K562 (cell line): ENCODE data around the gene L3MBTL1. TPM values are rescaled to one million over a fixed set of nuclear protein-coding genes. Genes with fewer than 3 reads are reported as not detected.
A peak's percentile ranks its signal among the peaks of the same experiment; 100 is the strongest.

Source experiments
- ATAC-seq: fragments of 200-7000 bp; cut with Tn5 transposase; 3 replicates; pipeline ENCODE4 v1.9.1; 2020; ENCODE audit warnings: moderate library complexity
- BruUV-seq: library from RNA; stranded (reverse); fragments of 400-500 nt; replicated peaks from 2 replicates; lab custom pipeline; 2021; lab: Mats Ljungman, UMichigan
- CTCF ChIA-PET: fragments of 300-600 bp; formaldehyde crosslinking; extraction: SDS; loops from one replicate; lab custom pipeline; 2021; ENCODE audit warnings: low intra/inter-chr PET ratio; lab: Yijun Ruan, JAX
- POLR2A ChIA-PET: fragments of 300-600, 350-650 bp; sonication (Branson Sonifier 250); formaldehyde crosslinking; extraction: SDS; loops from one replicate; lab custom pipeline; 2021; ENCODE audit warnings: antibody characterized with exemption, inconsistent platforms; lab: Yijun Ruan, JAX
- DNase-seq, 4 experiments: peaks; one replicate each; pipeline versions ENCODE4 v3.0.0 to v3.0.0-alpha.2; 2011 to 2018; ENCODE audit warnings: low spot score in 3 of 4, mixed read lengths in 3 of 4; ENCODE audit errors: extremely low read depth in 1 of 4
- FAIRE-seq: peaks from 2 replicates; lab custom pipeline; 2011; peaks lifted over from hg19 to GRCh38; lab: Jason Lieb, UNC
- H2AFZ ChIP-seq: 2 replicates; pipeline ENCODE4 v1.6.0; 2011; ENCODE audit warnings: low read depth, low read length, control low read depth, inconsistent platforms
- H3K27ac ChIP-seq: fragments of 200-600 bp; 3 replicates; pipeline ENCODE4 v1.8.0; 2011; ENCODE audit warnings: low read depth, mild to moderate bottlenecking, control low read depth, inconsistent platforms, low read length, moderate library complexity, mixed read lengths; ENCODE audit errors: extremely low read depth
- H3K27me3 ChIP-seq, 2 experiments: fragments of 300-600 bp in 1 of 2; 2 replicates in 1 of 2; 3 replicates in 1 of 2; pipeline versions ENCODE4 v1.6.0 to v1.8.0; 2011; ENCODE audit warnings: inconsistent platforms in 2 of 2, low read length in 2 of 2, mild to moderate bottlenecking in 1 of 2, mixed read lengths in 1 of 2, moderate library complexity in 1 of 2; ENCODE audit not compliant: control insufficient read depth in 2 of 2, insufficient read depth in 2 of 2
- H3K36me3 ChIP-seq: fragments of 300-600 bp; 3 replicates; pipeline ENCODE4 v1.8.0; 2011; ENCODE audit warnings: mild to moderate bottlenecking, low read length, inconsistent platforms; ENCODE audit not compliant: control insufficient read depth, insufficient read depth
- H3K4me1 ChIP-seq, 2 experiments: fragments of 200-600 bp in 1 of 2; replicated peaks in 1 of 2; 2 replicates in 1 of 2; 3 replicates in 1 of 2; pipeline versions ENCODE4 v1.5.1 to v1.8.0; 2011; ENCODE audit warnings: inconsistent platforms in 2 of 2, low read length in 2 of 2, mild to moderate bottlenecking in 1 of 2, mixed read lengths in 1 of 2, moderate library complexity in 1 of 2; ENCODE audit not compliant: control insufficient read depth in 2 of 2, insufficient read depth in 2 of 2
- H3K4me2 ChIP-seq: 2 replicates; pipeline ENCODE4 v1.6.1; 2011; ENCODE audit warnings: low read length, control low read depth, inconsistent platforms, mixed read lengths; ENCODE audit not compliant: insufficient read depth
- H3K4me3 ChIP-seq: fragments of 200-600 bp; sonication (generic), shearing (Covaris generic); 2 replicates; pipeline ENCODE4 v1.5.1; 2016; ENCODE audit warnings: control low read depth, inconsistent platforms
- H3K79me2 ChIP-seq: fragments of 200-600 bp; 3 replicates; pipeline ENCODE4 v1.8.0; 2011; ENCODE audit warnings: low read length, inconsistent platforms; ENCODE audit not compliant: control insufficient read depth, insufficient read depth
- H3K9ac ChIP-seq, 2 experiments: 2 replicates each; pipeline versions ENCODE4 v1.6.0 to v1.6.1; 2011; ENCODE audit warnings: low read depth in 2 of 2, low read length in 2 of 2, control low read depth in 1 of 2, inconsistent platforms in 1 of 2, mild to moderate bottlenecking in 1 of 2, mixed read lengths in 1 of 2; ENCODE audit not compliant: insufficient read depth in 1 of 2
- H3K9me1 ChIP-seq: one replicate; pipeline ENCODE4 v1.6.0; 2011; ENCODE audit warnings: inconsistent platforms, mild to moderate bottlenecking, low read length, moderate library complexity; ENCODE audit not compliant: control insufficient read depth, insufficient read depth
- H3K9me3 ChIP-seq: replicated peaks from 2 replicates; pipeline ENCODE4 v1.5.1; 2011; ENCODE audit warnings: low read depth, low read length, inconsistent platforms; ENCODE audit not compliant: control insufficient read depth, insufficient read depth
- H4K20me1 ChIP-seq: replicated peaks from 2 replicates; pipeline ENCODE4 v1.6.1; 2011; ENCODE audit warnings: low read length, inconsistent platforms, mixed read lengths; ENCODE audit not compliant: control insufficient read depth, insufficient read depth
- CTCFL ChIP-seq: IDR thresholded peaks from 2 replicates; pipeline ENCODE4 v1.6.1; 2011; ENCODE audit warnings: borderline replicate concordance, low read depth, mild to moderate bottlenecking, moderate library complexity, low read length; ENCODE audit not compliant: insufficient read depth, poor library complexity, severe bottlenecking
- KLF16 ChIP-seq: IDR thresholded peaks from 2 replicates; pipeline ENCODE4 v1.6.1; 2016; ENCODE audit warnings: antibody characterized with exemption
- MECOM ChIP-seq: fragments of 250-450 bp; sonication (Bioruptor Pico); IDR thresholded peaks from 2 replicates; pipeline ENCODE4 v1.8.0; 2022; ENCODE audit warnings: inconsistent platforms
- SREBF2 ChIP-seq: sonication (generic); formaldehyde crosslinking; IDR thresholded peaks from 2 replicates; pipeline ENCODE4 v1.4.0; 2020; ENCODE audit warnings: mild to moderate bottlenecking, missing genetic modification reagents
- ZNF57 ChIP-seq: fragments of 450-650 bp; formaldehyde crosslinking; IDR thresholded peaks from 2 replicates; pipeline ENCODE4 v1.4.0; 2020; ENCODE audit warnings: mild to moderate bottlenecking, moderate library complexity
- WGBS: fragments of 100-300 bp; shearing (Covaris generic); methylation state at CpG from one replicate; pipeline ENCODE4 v1.1.6; 2016; ENCODE audit warnings: low coverage, mixed read lengths; ENCODE audit not compliant: insufficient coverage; ENCODE audit errors: missing lambda C conversion rate; 5-methylcytosine and 5-hydroxymethylcytosine counted together
- in situ Hi-C: fragments of 300-500 bp; cut with MboI; formaldehyde crosslinking; loops from 4 replicates; pipeline ENCODE4 v1.15.0; 2018; ENCODE audit warnings: inconsistent platforms, mixed read lengths
- intact Hi-C: fragments of 100-400 bp; cut with micrococcal nuclease; formaldehyde crosslinking; loops from 2 replicates; pipeline ENCODE4 v1.14.2; 2022
- polyA plus RNA-seq, 8 experiments: library from polyadenylated mRNA; depleted of rRNA in 4 of 8; stranded (reverse) in 5 of 8; unstranded in 3 of 8; fragments of >200 nt; fragmentation: Nextera tagmentation in 2 of 8; fragmentation: Illumina TruSeq in 1 of 8; extraction: Ambion mirVana in 2 of 8; extraction: Trizol in 1 of 8; gene quantifications; 2 replicates each; pipeline versions ENCODE4 v1.2.1 to v1.2.3, GENCODE V29; 2011 to 2014; ENCODE audit warnings: inconsistent platforms in 1 of 8, missing spikeins in 1 of 8
- total RNA-seq, 7 experiments: library from RNA; depleted of rRNA in 6 of 7; stranded (reverse); fragments of >200 nt in 6 of 7; fragmentation: Illumina TruSeq in 2 of 7; extraction: Trizol in 2 of 7; gene quantifications; 2 replicates each; pipeline versions ENCODE4 v1.2.1 to v1.2.3, GENCODE V29; 2011 to 2021; ENCODE audit warnings: low replicate concordance in 1 of 7

The L3MBTL1 gene
- total and polyA plus RNA-seq, 9 of the 15 experiments (the other 6 are each of a cell fraction or from before 2014, with no cell fraction given), result 0.77 to 10.0 (median 4.4) TPM

GRCh38 chr20:43572891-43573290 lies 65.4 kb downstream of the L3MBTL1 start:
- CTCF ChIA-PET, result interaction anchor here (1.7 kb wide), 1 partner anchor 119 kb away, joined by 7 read pairs; no protein-coding TSS in a partner anchor

More at GRCh38 chr20:43572891-43573290, 65.4 kb downstream of the L3MBTL1 start:
- no peak overlapping the region for H3K4me2 ChIP-seq
- H3K9ac ChIP-seq, result no peak overlapping the region
- H3K4me3 ChIP-seq, result no peak overlapping the region
- no peak overlapping the region for H3K27ac ChIP-seq
- peaks cover 6 to 7% of the 10 kb centered on the region in 2 experiments; a peak in 3 of 5 replicates for H3K4me1 ChIP-seq
- H3K9me3 ChIP-seq, result no peaks in the 10 kb centered on the region; the same call in 1 of the 2 replicates
- intact Hi-C loops, result no loop called here
- H3K36me3 ChIP-seq, result no peaks in the 10 kb centered on the region
- TF ChIP-seq KLF16 (no peak), ZNF57 (CRISPR knock-in tag) (no peak), SREBF2 (CRISPR knock-in tag) (no peak), CTCFL (no peak), MECOM (CRISPR knock-in tag) (no peak)
- TF ChIP-seq, all 486 proteins: peak for 0
- POLR2A ChIA-PET, result interaction anchor here (0.6 to 0.7 kb wide), 3 partner anchors 11 to 102 kb away, joined by 3 to 4 read pairs (median 3); no protein-coding TSS in a partner anchor
- DNase-seq (no peak), ATAC-seq (no peak), FAIRE-seq (peak; percentile 19)
- Histone ChIP-seq H3K79me2 (no peaks in the 10 kb centered on the region), H3K9me1 (no peaks in the 10 kb centered on the region), H2AFZ (no peak overlapping the region), H4K20me1 (no peaks in the 10 kb centered on the region), H3K27me3 (no peaks in the 10 kb centered on the region)
- 67% methylated on average over 8 of the region's 8 CpGs for WGBS
- in situ Hi-C loops, result no loop called here
- no TSS peak for BruUV-seq
